DND-41 (cell line): ENCODE results near the gene EGFL8.

Source experiments
- ATAC-seq: fragments of 200-7000 bp; cut with Tn5 transposase; 3 replicates; pipeline ENCODE4 v1.9.1; 2021; ENCODE audit warnings: low read depth; ENCODE audit not compliant: insufficient read depth
- DNase-seq: peaks from one replicate; pipeline ENCODE4 v3.0.0-alpha.2; 2020
- H2AFZ ChIP-seq: 2 replicates; pipeline ENCODE4 v1.6.0; 2012; ENCODE audit warnings: low read depth, low read length
- H3K27ac ChIP-seq: 2 replicates; pipeline ENCODE4 v1.5.1; 2012; ENCODE audit warnings: low read length, inconsistent platforms
- H3K27me3 ChIP-seq: fragments of 200-600 bp; sonication (generic); 2 replicates; pipeline ENCODE4 v1.6.0; 2012; ENCODE audit warnings: low read length, mild to moderate bottlenecking, inconsistent platforms; ENCODE audit not compliant: insufficient read depth, poor library complexity
- H3K36me3 ChIP-seq: 2 replicates; pipeline ENCODE4 v1.5.1; 2012; ENCODE audit warnings: low read length, inconsistent platforms; ENCODE audit not compliant: insufficient read depth
- H3K4me1 ChIP-seq: 2 replicates; pipeline ENCODE4 v1.5.1; 2012; ENCODE audit warnings: mild to moderate bottlenecking, low read length; ENCODE audit not compliant: insufficient read depth
- H3K4me2 ChIP-seq: 2 replicates; pipeline ENCODE4 v1.6.0; 2012; ENCODE audit warnings: mild to moderate bottlenecking, moderate library complexity, low read length, inconsistent platforms; ENCODE audit not compliant: insufficient read depth
- H3K4me3 ChIP-seq, 2 experiments: fragments of 200-600 bp in 1 of 2; shearing (Covaris generic) in 1 of 2; 2 replicates each; pipeline ENCODE4 v1.5.1; 2012 to 2016; ENCODE audit warnings: inconsistent platforms in 2 of 2, low read length in 2 of 2, mild to moderate bottlenecking in 2 of 2, low read depth in 1 of 2, moderate library complexity in 1 of 2
- H3K79me2 ChIP-seq: 2 replicates; pipeline ENCODE4 v1.6.0; 2012; ENCODE audit warnings: low read length, inconsistent platforms; ENCODE audit not compliant: insufficient read depth
- H3K9ac ChIP-seq: 2 replicates; pipeline ENCODE4 v1.6.0; 2012; ENCODE audit warnings: low read depth, mild to moderate bottlenecking, inconsistent platforms, low read length, moderate library complexity
- H3K9me3 ChIP-seq: 2 replicates; pipeline ENCODE4 v1.5.1; 2012; ENCODE audit warnings: low read length, moderate library complexity, mild to moderate bottlenecking, inconsistent platforms; ENCODE audit not compliant: insufficient read depth, severe bottlenecking
- H4K20me1 ChIP-seq: 2 replicates; pipeline ENCODE4 v1.6.0; 2012; ENCODE audit warnings: low read length; ENCODE audit not compliant: insufficient read depth
- CTCF ChIP-seq: IDR thresholded peaks from 2 replicates; pipeline ENCODE4 v1.5.1; 2012; ENCODE audit warnings: borderline replicate concordance, low read length, moderate library complexity, mild to moderate bottlenecking; ENCODE audit not compliant: poor library complexity, severe bottlenecking; ENCODE audit errors: extremely low read depth
- EZH2 ChIP-seq: IDR thresholded peaks from 3 replicates; pipeline ENCODE4 v1.6.1; 2012; ENCODE audit warnings: borderline replicate concordance, low read depth, mild to moderate bottlenecking, moderate library complexity, low read length, inconsistent platforms; ENCODE audit not compliant: severe bottlenecking

Gene EGFL8

GRCh38 chr6:32194825-32195651 is 30.6 kb downstream of the EGFL8 start:
- Histone ChIP-seq H4K20me1 (no peaks in the 10 kb centered on the region), H3K36me3 (peaks cover 2% of the 10 kb centered on the region; the same call in 1 of the 2 replicates), H3K4me2 (peak overlapping the region; percentile 80), H3K27ac (peak overlapping the region; percentile 96), H3K4me1 (peaks cover 62% of the 10 kb centered on the region), H3K9me3 (no peaks in the 10 kb centered on the region), H2AFZ (peak overlapping the region; percentile 67), H3K79me2 (peaks cover 43% of the 10 kb centered on the region), H3K9ac (peak overlapping the region; percentile 81), H3K27me3 (no peaks in the 10 kb centered on the region), H3K4me3 (peak overlapping the region; percentile 45 to 77; a peak in 3 of 4 replicates)
- DNase-seq (peak; percentile 58), ATAC-seq (peak; percentile 88)
- peak; percentile 78 for TF ChIP-seq CTCF
- no peak for TF ChIP-seq EZH2

- H3K79me2 ChIP-seq, result peaks cover 39% of the 10 kb centered on the region
- H3K4me2 ChIP-seq, result peak overlapping the region; percentile 80
- no peaks in the 10 kb centered on the region for H4K20me1 ChIP-seq
- H3K4me3 ChIP-seq, result peak overlapping the region; percentile 43 to 77; a peak in 3 of 4 replicates
- ATAC-seq (no peak), DNase-seq (peak; percentile 100)
- peaks cover 57% of the 10 kb centered on the region for H3K4me1 ChIP-seq
- no peaks in the 10 kb centered on the region for H3K27me3 ChIP-seq
- H3K36me3 ChIP-seq, result peaks cover 2% of the 10 kb centered on the region; the same call in 1 of the 2 replicates
- TF ChIP-seq EZH2 (no peak), CTCF (peak; percentile 42)
- H2AFZ ChIP-seq, result peak overlapping the region; percentile 83
- no peaks in the 10 kb centered on the region for H3K9me3 ChIP-seq
- peak overlapping the region; percentile 96 for H3K27ac ChIP-seq
- H3K9ac ChIP-seq, result peak overlapping the region; percentile 81
Observed at GRCh38 chr6:32195652-32195901, 31.2 kb downstream of the EGFL8 start.

- Histone ChIP-seq H3K9me3 (no peaks in the 10 kb centered on the region), H2AFZ (peak overlapping the region; percentile 83), H3K36me3 (no peaks in the 10 kb centered on the region; the same call in 1 of the 2 replicates), H3K27me3 (no peaks in the 10 kb centered on the region), H3K4me2 (peak overlapping the region; percentile 80), H4K20me1 (no peaks in the 10 kb centered on the region), H3K4me3 (peak overlapping the region; percentile 43 to 77; a peak in 3 of 4 replicates), H3K9ac (peak overlapping the region; percentile 81), H3K79me2 (peaks cover 34% of the 10 kb centered on the region), H3K27ac (peak overlapping the region; percentile 87), H3K4me1 (peaks cover 52% of the 10 kb centered on the region)
- TF ChIP-seq EZH2 (no peak), CTCF (no peak)
- peak; percentile 65 for DNase-seq
- peak; percentile 75 for ATAC-seq
Observed at GRCh38 chr6:32195902-32196681, 31.7 kb downstream of the EGFL8 start.
